Uterus (tissue), 2 donors: ENCODE data around the gene ECE2.

Source experiments
- POLR2A ChIP-seq, 2 donors: fragments of 450-650 bp; IDR thresholded peaks; one replicate each; pipeline ENCODE4 v1.6.1; 2016; ENCODE audit warnings: antibody characterized with exemption in 2 of 2, mild to moderate bottlenecking in 1 of 2, moderate library complexity in 1 of 2
- TF ChIP-seq, protein P1 (sequence below), 4 experiments: fragments of 200-600 bp in 2 of 4; fragments of 450-650 bp in 2 of 4; sonication (generic) in 2 of 4; IDR thresholded peaks; one replicate each; pipeline ENCODE4 v1.5.1; 2016 to 2019; ENCODE audit warnings: antibody characterized with exemption in 4 of 4, mild to moderate bottlenecking in 2 of 4, moderate library complexity in 1 of 4

DNA sequence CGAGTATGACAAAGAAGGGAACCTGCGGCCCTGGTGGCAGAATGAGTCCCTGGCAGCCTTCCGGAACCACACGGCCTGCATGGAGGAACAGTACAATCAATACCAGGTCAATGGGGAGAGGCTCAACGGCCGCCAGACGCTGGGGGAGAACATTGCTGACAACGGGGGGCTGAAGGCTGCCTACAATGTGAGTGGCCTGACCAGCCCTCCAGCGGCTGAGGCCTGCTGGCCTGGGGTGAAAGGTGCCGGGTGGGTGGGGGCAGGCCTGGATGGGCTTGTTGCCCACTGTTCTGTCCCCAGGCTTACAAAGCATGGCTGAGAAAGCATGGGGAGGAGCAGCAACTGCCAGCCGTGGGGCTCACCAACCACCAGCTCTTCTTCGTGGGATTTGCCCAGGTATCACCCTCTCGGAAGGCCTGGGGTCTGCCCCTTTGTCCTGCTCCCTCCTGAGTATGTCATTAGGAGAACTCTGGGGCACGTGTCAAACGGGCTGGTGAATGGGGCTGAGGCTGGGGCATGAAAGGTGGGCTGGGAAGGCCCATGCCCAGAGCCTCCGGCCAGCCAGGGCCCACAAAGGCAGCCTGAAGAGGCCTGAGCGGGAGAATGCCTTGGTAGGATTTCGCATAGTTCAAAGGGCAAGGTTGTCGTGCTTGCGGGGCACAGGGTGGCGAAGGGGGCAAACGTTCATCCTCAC, 15.4 kb downstream of the ECE2 start:
- TF ChIP-seq, protein P1, sequence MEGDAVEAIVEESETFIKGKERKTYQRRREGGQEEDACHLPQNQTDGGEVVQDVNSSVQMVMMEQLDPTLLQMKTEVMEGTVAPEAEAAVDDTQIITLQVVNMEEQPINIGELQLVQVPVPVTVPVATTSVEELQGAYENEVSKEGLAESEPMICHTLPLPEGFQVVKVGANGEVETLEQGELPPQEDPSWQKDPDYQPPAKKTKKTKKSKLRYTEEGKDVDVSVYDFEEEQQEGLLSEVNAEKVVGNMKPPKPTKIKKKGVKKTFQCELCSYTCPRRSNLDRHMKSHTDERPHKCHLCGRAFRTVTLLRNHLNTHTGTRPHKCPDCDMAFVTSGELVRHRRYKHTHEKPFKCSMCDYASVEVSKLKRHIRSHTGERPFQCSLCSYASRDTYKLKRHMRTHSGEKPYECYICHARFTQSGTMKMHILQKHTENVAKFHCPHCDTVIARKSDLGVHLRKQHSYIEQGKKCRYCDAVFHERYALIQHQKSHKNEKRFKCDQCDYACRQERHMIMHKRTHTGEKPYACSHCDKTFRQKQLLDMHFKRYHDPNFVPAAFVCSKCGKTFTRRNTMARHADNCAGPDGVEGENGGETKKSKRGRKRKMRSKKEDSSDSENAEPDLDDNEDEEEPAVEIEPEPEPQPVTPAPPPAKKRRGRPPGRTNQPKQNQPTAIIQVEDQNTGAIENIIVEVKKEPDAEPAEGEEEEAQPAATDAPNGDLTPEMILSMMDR (IDR thresholded peaks at IDR 0.05), result no peak
- TF ChIP-seq POLR2A (IDR thresholded peaks at IDR 0.05), result no peak
